HepG2 (cell line): ENCODE results near the gene HHIPL1. TPM values are rescaled to one million over a fixed set of nuclear protein-coding genes. Genes with fewer than 3 reads are reported as not detected.
A peak's percentile ranks its signal among the peaks of the same experiment; 100 is the strongest.

Experiments
- CSRNP1 ChIP-seq: sonication (generic); formaldehyde crosslinking; IDR thresholded peaks from 2 replicates; pipeline ENCODE4 v1.8.1; 2023; ENCODE audit warnings: mild to moderate bottlenecking, missing genetic modification reagents
- HNF4G ChIP-seq, 2 experiments: sonication (generic) in 1 of 2; formaldehyde crosslinking in 1 of 2; IDR thresholded peaks; 2 replicates each; pipeline versions ENCODE4 v1.4.0 to v1.6.1; 2011 to 2020; ENCODE audit warnings: borderline replicate concordance in 2 of 2, low read depth in 2 of 2, mild to moderate bottlenecking in 2 of 2, low read length in 1 of 2, missing genetic modification reagents in 1 of 2, moderate library complexity in 1 of 2
- LCORL ChIP-seq, 2 experiments: fragments of 450-650 bp in 1 of 2; sonication (generic) in 1 of 2; formaldehyde crosslinking in 1 of 2; IDR thresholded peaks; 2 replicates each; pipeline versions ENCODE4 v1.5.0 to v1.6.1; 2017 to 2020; ENCODE audit warnings: antibody characterized with exemption in 1 of 2, missing genetic modification reagents in 1 of 2
- MAX ChIP-seq: IDR thresholded peaks from 2 replicates; pipeline ENCODE4 v1.6.1; 2012; ENCODE audit warnings: inconsistent platforms
- MYC ChIP-seq: sonication (generic); formaldehyde crosslinking; IDR thresholded peaks from 2 replicates; pipeline ENCODE4 v1.9.0; 2021; ENCODE audit warnings: missing genetic modification reagents, borderline replicate concordance
- SNRNP70 ChIP-seq: fragments of 200-400 bp; formaldehyde crosslinking; IDR thresholded peaks from 2 replicates; pipeline ENCODE4 v1.6.1; 2017; ENCODE audit warnings: mild to moderate bottlenecking, low read depth, low read length, moderate library complexity
- TOE1 ChIP-seq: sonication (generic); formaldehyde crosslinking; IDR thresholded peaks from 2 replicates; pipeline ENCODE4 v1.4.0; 2020; ENCODE audit warnings: mild to moderate bottlenecking, missing genetic modification reagents
- TP53 ChIP-seq: sonication (generic); formaldehyde crosslinking; conservative IDR thresholded peaks from 2 replicates; pipeline ENCODE4 v1.4.0; 2020; ENCODE audit warnings: missing genetic modification reagents
- ZBTB26 ChIP-seq: IDR thresholded peaks from 2 replicates; pipeline ENCODE4 v1.6.1; 2016; ENCODE audit warnings: missing compliant biosample characterization, missing genetic modification reagents, borderline replicate concordance
- ZHX2 ChIP-seq, 2 experiments: sonication (generic) in 1 of 2; formaldehyde crosslinking in 1 of 2; IDR thresholded peaks; 2 replicates each; pipeline versions ENCODE4 v1.6.1 to v1.9.0; 2014 to 2022; ENCODE audit warnings: antibody characterized with exemption in 1 of 2, borderline replicate concordance in 1 of 2, inconsistent platforms in 1 of 2, low read depth in 1 of 2, missing genetic modification reagents in 1 of 2
- ZMAT5 ChIP-seq: sonication (generic); formaldehyde crosslinking; IDR thresholded peaks from 2 replicates; pipeline ENCODE4 v1.5.0; 2020; ENCODE audit warnings: mild to moderate bottlenecking, low read depth, missing genetic modification reagents, borderline replicate concordance
- ZNF282 ChIP-seq: fragments of 450-650 bp; IDR thresholded peaks from 2 replicates; pipeline ENCODE4 v1.6.1; 2018; ENCODE audit not compliant: partially characterized antibody
- ZNF550 ChIP-seq: sonication (generic); formaldehyde crosslinking; IDR thresholded peaks from 2 replicates; pipeline ENCODE4 v1.4.0; 2020; ENCODE audit warnings: mild to moderate bottlenecking, missing genetic modification reagents, borderline replicate concordance
- ZNF576 ChIP-seq: sonication (generic); formaldehyde crosslinking; IDR thresholded peaks from 2 replicates; pipeline ENCODE4 v1.4.0; 2020; ENCODE audit warnings: mild to moderate bottlenecking, missing genetic modification reagents
- ZNF878 ChIP-seq: sonication (generic); formaldehyde crosslinking; IDR thresholded peaks from 2 replicates; pipeline ENCODE4 v1.8.1; 2023; ENCODE audit warnings: mild to moderate bottlenecking, missing genetic modification reagents, moderate library complexity
- ZSCAN9 ChIP-seq: IDR thresholded peaks from 2 replicates; pipeline ENCODE4 v1.6.1; 2016; ENCODE audit warnings: borderline replicate concordance
- polyA plus RNA-seq, 8 experiments: library from polyadenylated mRNA; depleted of rRNA in 3 of 8; stranded (reverse) in 7 of 8; unstranded in 1 of 8; fragments of >200 nt; fragmentation: Illumina TruSeq in 4 of 8; extraction: Trizol in 4 of 8; gene quantifications; 2 replicates each; pipeline versions ENCODE4 v1.2.1 to v1.2.3, GENCODE V29; 2011 to 2016; ENCODE audit warnings: low read depth in 4 of 8, missing spikeins in 1 of 8, mixed read lengths in 1 of 8; ENCODE audit not compliant: insufficient read depth in 1 of 8
- total RNA-seq, 5 experiments: library from RNA; depleted of rRNA; stranded (reverse); fragments of >200 nt; fragmentation: Illumina TruSeq; extraction: Trizol; gene quantifications; 2 replicates each; pipeline ENCODE4 v1.2.3, GENCODE V29; 2016; ENCODE audit warnings: low read depth in 1 of 5

HHIPL1 gene
- total and polyA plus RNA-seq, 2 of the 13 experiments (the other 11 are each of a cell fraction or from before 2014, with no cell fraction given), result not detected

- TF ChIP-seq ZMAT5, result no peak
- TF ChIP-seq TP53 (CRISPR knock-in tag), result no peak
- TF ChIP-seq MAX, result peak; percentile 43; the same call in 1 of the 2 replicates
- no peak for TF ChIP-seq ZNF282
- no peak for TF ChIP-seq TOE1 (CRISPR knock-in tag)
- no peak for TF ChIP-seq MYC (CRISPR knock-in tag)
- TF ChIP-seq CSRNP1, result peak; percentile 40; the same call in 1 of the 2 replicates
- no peak for TF ChIP-seq ZNF550 (CRISPR knock-in tag)
- no peak for TF ChIP-seq LCORL (IDR thresholded peaks at IDR 0.05)
- 0 out of 2 replicates have a peak, but pooled peaks have one; percentile 20 for TF ChIP-seq LCORL (CRISPR knock-in tag; IDR thresholded peaks at IDR 0.05)
- no peak for TF ChIP-seq ZNF878
- no peak for TF ChIP-seq ZBTB26 (CRISPR knock-in tag)
- TF ChIP-seq ZNF576, result no peak
- peak; percentile 56; the same call in 1 of the 2 replicates for TF ChIP-seq ZHX2 (IDR thresholded peaks at IDR 0.05; ENCODE audit: low read depth)
- no peak for TF ChIP-seq ZHX2 (CRISPR knock-in tag; IDR thresholded peaks at IDR 0.05; ENCODE audit: borderline replicate concordance)
- no peak for TF ChIP-seq ZSCAN9 (CRISPR knock-in tag)
- no peak for TF ChIP-seq SNRNP70
- 0 out of 2 replicates have a peak, but pooled peaks have one; percentile 21 for TF ChIP-seq HNF4G (IDR thresholded peaks at IDR 0.05; ENCODE audit: borderline replicate concordance, low read depth, low read length)
- no peak for TF ChIP-seq HNF4G (CRISPR knock-in tag; IDR thresholded peaks at IDR 0.05; ENCODE audit: borderline replicate concordance, low read depth)
Observed at GRCh38 chr14:99683619-99684409, 38.9 kb downstream of the HHIPL1 start, which contains the start of gene CYP46A1 (continued).
